Measurements from ENCODE around the gene VSTM2L.
"Not testable (repeated sequence)": the region's sequence is repeated elsewhere in the genome, so short reads cannot be mapped to it uniquely, and the experiment has no call there.

The VSTM2L gene

GRCh38 chr20:37955511-37955910, 52.6 kb downstream of the VSTM2L start:
- peaks cover 0 to 8% (median 2%) of the 10 kb centered on the region in 5 experiments for H3K27me3 ChIP-seq (replicated peaks in 2 of 5; ENCODE audit: control insufficient read depth in 4 of 5, insufficient read depth in 5 of 5, low read length in 4 of 5)
- WGBS (ENCODE audit: insufficient coverage), result 86% methylated on average over 2 of the region's 7 CpGs
- peaks cover 0 to 4% (median 0%) of the 10 kb centered on the region in 5 experiments for H3K9me3 ChIP-seq (ENCODE audit: control extremely low read depth in 1 of 5, control insufficient read depth in 4 of 5, insufficient read depth in 2 of 5, low read depth in 1 of 5, low read length in 4 of 5)
- H3K4me3 ChIP-seq (ENCODE audit: control insufficient read depth in 1 of 7, extremely low read depth in 1 of 7, insufficient read depth in 4 of 7, low read depth in 2 of 7, low read length in 6 of 7), result no peak overlapping the region
- DNase-seq, result no peak
- ChIA-PET POLR2A (no interaction called here), CTCF (no interaction called here)
- no peaks in the 10 kb centered on the region for H3K36me3 ChIP-seq (ENCODE audit: control insufficient read depth in 4 of 4, insufficient read depth in 4 of 4, low read length in 3 of 4)
- no peaks in the 10 kb centered on the region for H3K4me1 ChIP-seq (ENCODE audit: control extremely low read depth in 1 of 4, control insufficient read depth in 4 of 4, insufficient read depth in 4 of 4, low read length in 3 of 4)
- H3K27ac ChIP-seq (ENCODE audit: insufficient read depth in 1 of 2, low read depth in 1 of 2, low read length in 2 of 2, poor library complexity in 1 of 2, severe bottlenecking in 2 of 2), result no peak overlapping the region

GRCh38 chr20:37956107-37956585, 53.2 kb downstream of the VSTM2L start:
- DNase-seq, result no peak
- Histone ChIP-seq H3K4me3 (ENCODE audit: control insufficient read depth in 1 of 7, extremely low read depth in 1 of 7, insufficient read depth in 4 of 7, low read depth in 2 of 7, low read length in 6 of 7) (no peak overlapping the region), H3K27ac (ENCODE audit: insufficient read depth in 1 of 2, low read depth in 1 of 2, low read length in 2 of 2, poor library complexity in 1 of 2, severe bottlenecking in 2 of 2) (no peak overlapping the region), H3K4me1 (ENCODE audit: control extremely low read depth in 1 of 4, control insufficient read depth in 4 of 4, insufficient read depth in 4 of 4, low read length in 3 of 4) (no peaks in the 10 kb centered on the region), H3K27me3 (replicated peaks in 2 of 5; ENCODE audit: control insufficient read depth in 4 of 5, insufficient read depth in 5 of 5, low read length in 4 of 5) (peaks cover 0 to 8% (median 2%) of the 10 kb centered on the region in 5 experiments), H3K9me3 (ENCODE audit: control extremely low read depth in 1 of 5, control insufficient read depth in 4 of 5, insufficient read depth in 2 of 5, low read depth in 1 of 5, low read length in 4 of 5) (peaks cover 0 to 7% (median 0%) of the 10 kb centered on the region in 5 experiments), H3K36me3 (ENCODE audit: control insufficient read depth in 4 of 4, insufficient read depth in 4 of 4, low read length in 3 of 4) (no peaks in the 10 kb centered on the region)
- CTCF ChIA-PET, result no interaction called here
- 75% methylated on average over 2 of the region's 3 CpGs for WGBS (ENCODE audit: insufficient coverage)
- POLR2A ChIA-PET, result no interaction called here

- no peak overlapping the region for H3K4me3 ChIP-seq (ENCODE audit: control insufficient read depth in 1 of 7, extremely low read depth in 1 of 7, insufficient read depth in 4 of 7, low read depth in 2 of 7, low read length in 6 of 7)
- DNase-seq, result no peak
- no peak overlapping the region for H3K27ac ChIP-seq (ENCODE audit: insufficient read depth in 1 of 2, low read depth in 1 of 2, low read length in 2 of 2, poor library complexity in 1 of 2, severe bottlenecking in 2 of 2)
- CTCF ChIA-PET, result interaction anchor here (0.9 kb wide), 1 partner anchor 9 kb away, joined by 3 read pairs; no protein-coding TSS in a partner anchor
- WGBS (ENCODE audit: insufficient coverage), result 86% methylated on average over 1 of the region's 2 CpGs
- H3K27me3 ChIP-seq (replicated peaks in 2 of 5; ENCODE audit: control insufficient read depth in 4 of 5, insufficient read depth in 5 of 5, low read length in 4 of 5), result peaks cover 0 to 8% (median 2%) of the 10 kb centered on the region in 5 experiments
- POLR2A ChIA-PET, result no interaction called here
- H3K36me3 ChIP-seq (ENCODE audit: control insufficient read depth in 4 of 4, insufficient read depth in 4 of 4, low read length in 3 of 4), result no peaks in the 10 kb centered on the region
- peaks cover 0 to 8% (median 0%) of the 10 kb centered on the region in 5 experiments for H3K9me3 ChIP-seq (ENCODE audit: control extremely low read depth in 1 of 5, control insufficient read depth in 4 of 5, insufficient read depth in 2 of 5, low read depth in 1 of 5, low read length in 4 of 5)
- H3K4me1 ChIP-seq (ENCODE audit: control extremely low read depth in 1 of 4, control insufficient read depth in 4 of 4, insufficient read depth in 4 of 4, low read length in 3 of 4), result no peaks in the 10 kb centered on the region
Observed at GRCh38 chr20:37958856-37959520, 56.1 kb downstream of the VSTM2L start.

- no peaks in the 10 kb centered on the region for H3K36me3 ChIP-seq (ENCODE audit: control insufficient read depth in 4 of 4, insufficient read depth in 4 of 4, low read length in 3 of 4)
- H3K27ac ChIP-seq (ENCODE audit: insufficient read depth in 1 of 2, low read depth in 1 of 2, low read length in 2 of 2, poor library complexity in 1 of 2, severe bottlenecking in 2 of 2), result no peak overlapping the region
- no peak for DNase-seq
- CTCF ChIA-PET, result no interaction called here
- no CpG with 5 or more reads among the region's 1 CpG for WGBS (ENCODE audit: insufficient coverage)
- POLR2A ChIA-PET, result no interaction called here
- no peaks in the 10 kb centered on the region for H3K4me1 ChIP-seq (ENCODE audit: control extremely low read depth in 1 of 4, control insufficient read depth in 4 of 4, insufficient read depth in 4 of 4, low read length in 3 of 4)
- H3K4me3 ChIP-seq (ENCODE audit: control insufficient read depth in 1 of 7, extremely low read depth in 1 of 7, insufficient read depth in 4 of 7, low read depth in 2 of 7, low read length in 6 of 7), result no peak overlapping the region
- H3K27me3 ChIP-seq (replicated peaks in 2 of 5; ENCODE audit: control insufficient read depth in 4 of 5, insufficient read depth in 5 of 5, low read length in 4 of 5), result peaks cover 0 to 6% (median 0%) of the 10 kb centered on the region in 5 experiments
- peaks cover 0 to 8% (median 0%) of the 10 kb centered on the region in 5 experiments for H3K9me3 ChIP-seq (ENCODE audit: control extremely low read depth in 1 of 5, control insufficient read depth in 4 of 5, insufficient read depth in 2 of 5, low read depth in 1 of 5, low read length in 4 of 5)
Observed at GRCh38 chr20:37961066-37961465, 58.1 kb downstream of the VSTM2L start.

GRCh38 chr20:37963483-37963882, 60.6 kb downstream of the VSTM2L start:
- H3K27me3 ChIP-seq (replicated peaks in 2 of 5; ENCODE audit: control insufficient read depth in 4 of 5, insufficient read depth in 5 of 5, low read length in 4 of 5); H3K4me1 ChIP-seq (ENCODE audit: control extremely low read depth in 1 of 4, control insufficient read depth in 4 of 4, insufficient read depth in 4 of 4, low read length in 3 of 4); DNase-seq; H3K36me3 ChIP-seq (ENCODE audit: control insufficient read depth in 4 of 4, insufficient read depth in 4 of 4, low read length in 3 of 4); CTCF ChIA-PET; H3K27ac ChIP-seq (ENCODE audit: insufficient read depth in 1 of 2, low read depth in 1 of 2, low read length in 2 of 2, poor library complexity in 1 of 2, severe bottlenecking in 2 of 2); POLR2A ChIA-PET; H3K4me3 ChIP-seq (ENCODE audit: control insufficient read depth in 1 of 7, extremely low read depth in 1 of 7, insufficient read depth in 4 of 7, low read depth in 2 of 7, low read length in 6 of 7): not testable (repeated sequence)
- WGBS (ENCODE audit: insufficient coverage), result no CpG with 5 or more reads among the region's 2 CpGs
- peaks cover 0 to 13% (median 0%) of the 10 kb centered on the region in 5 experiments for H3K9me3 ChIP-seq (ENCODE audit: control extremely low read depth in 1 of 5, control insufficient read depth in 4 of 5, insufficient read depth in 2 of 5, low read depth in 1 of 5, low read length in 4 of 5)

GRCh38 chr20:37968841-37969401, 66.0 kb downstream of the VSTM2L start:
- H3K4me3 ChIP-seq (ENCODE audit: control insufficient read depth in 1 of 7, extremely low read depth in 1 of 7, insufficient read depth in 4 of 7, low read depth in 2 of 7, low read length in 6 of 7), result no peak overlapping the region
- no peak for DNase-seq
- ChIA-PET POLR2A (no interaction called here), CTCF (no interaction called here)
- 94% methylated on average over 5 of the region's 6 CpGs for WGBS (ENCODE audit: insufficient coverage)
- peaks cover 0 to 12% (median 0%) of the 10 kb centered on the region in 5 experiments for H3K9me3 ChIP-seq (ENCODE audit: control extremely low read depth in 1 of 5, control insufficient read depth in 4 of 5, insufficient read depth in 2 of 5, low read depth in 1 of 5, low read length in 4 of 5)
- H3K27me3 ChIP-seq (replicated peaks in 2 of 5; ENCODE audit: control insufficient read depth in 4 of 5, insufficient read depth in 5 of 5, low read length in 4 of 5), result peaks cover 0 to 2% (median 0%) of the 10 kb centered on the region in 5 experiments
- no peak overlapping the region for H3K27ac ChIP-seq (ENCODE audit: insufficient read depth in 1 of 2, low read depth in 1 of 2, low read length in 2 of 2, poor library complexity in 1 of 2, severe bottlenecking in 2 of 2)
- H3K36me3 ChIP-seq (ENCODE audit: control insufficient read depth in 4 of 4, insufficient read depth in 4 of 4, low read length in 3 of 4), result no peaks in the 10 kb centered on the region
- H3K4me1 ChIP-seq (ENCODE audit: control extremely low read depth in 1 of 4, control insufficient read depth in 4 of 4, insufficient read depth in 4 of 4, low read length in 3 of 4), result no peaks in the 10 kb centered on the region

Measured in common myeloid progenitor, CD34-positive (primary cell).